Lower leg skin (tissue), 4 donors: ENCODE data around the gene ALX4. TPM values are rescaled to one million over a fixed set of nuclear protein-coding genes. Genes with fewer than 3 reads are reported as not detected.

ENCODE experiments used
- DNase-seq, 2 donors: peaks; one replicate each; pipeline ENCODE4 v3.0.0-alpha.2; 2019; ENCODE audit warnings: low spot score in 2 of 2
- H3K4me3 ChIP-seq: fragments of 200-600 bp; sonication (generic); 2 replicates; pipeline ENCODE4 v1.5.1; 2017; ENCODE audit warnings: mild to moderate bottlenecking, low read depth; ENCODE audit not compliant: poor library complexity, severe bottlenecking
- CTCF ChIP-seq, 3 donors: fragments of 450-650 bp; IDR thresholded peaks; one replicate each; pipeline ENCODE4 v1.5.1; 2016; ENCODE audit warnings: antibody characterized with exemption in 3 of 3, mild to moderate bottlenecking in 3 of 3, moderate library complexity in 2 of 3
- POLR2A ChIP-seq, 2 donors: fragments of 450-650 bp; IDR thresholded peaks; one replicate each; pipeline ENCODE4 v1.6.1; 2016 to 2017; ENCODE audit warnings: antibody characterized with exemption in 2 of 2, mild to moderate bottlenecking in 1 of 2, moderate library complexity in 1 of 2
- WGBS, 2 donors: methylation state at CpG; one replicate each; pipeline ENCODE4 v1.1.5; 2018; 5-methylcytosine and 5-hydroxymethylcytosine counted together
- intact Hi-C: fragments of 100-400 bp; cut with DNase I; formaldehyde crosslinking; loops from one replicate; pipeline ENCODE4 v1.15.0; 2023; ENCODE audit warnings: low total_unique reads
- total RNA-seq, 4 donors: library from RNA; depleted of rRNA; stranded (reverse); fragments of >200 nt; gene quantifications; one replicate each; pipeline ENCODE4 v1.1.0, GENCODE V29; 2016

ALX4 gene
- total RNA-seq, 4 donors from 2014 or later = 0.04 to 1.7 (median 0.96) TPM; not detected in 1

GRCh38 chr11:44290208-44290607, 19.7 kb downstream of the ALX4 start:
- no peak overlapping the region for H3K4me3 ChIP-seq
- no peak for DNase-seq
- intact Hi-C loops = no loop called here
- WGBS, 2 donors = 30 to 43% methylated on average over 4 of the region's 4 CpGs
- TF ChIP-seq POLR2A (IDR thresholded peaks at IDR 0.05) (no peak), CTCF (IDR thresholded peaks at IDR 0.05) (no peak)

DNA sequence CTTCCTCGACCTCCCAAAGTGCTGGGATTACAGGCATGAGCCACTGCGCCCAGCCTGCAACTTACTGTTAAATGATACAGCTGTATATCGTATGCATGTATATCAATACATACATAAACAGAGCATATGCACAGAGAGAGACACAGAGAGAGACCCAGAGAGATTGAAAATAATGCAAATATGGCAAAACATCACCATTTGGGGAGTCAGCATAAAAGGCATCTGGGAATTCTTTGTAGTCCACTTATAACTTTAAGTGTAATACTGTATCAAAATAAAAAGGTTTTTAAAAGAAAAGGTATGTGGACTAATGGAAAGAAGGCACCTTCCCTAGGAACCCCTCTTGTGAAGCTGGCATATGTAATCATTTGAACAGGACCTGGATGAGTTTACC, 21.8 kb downstream of the ALX4 start:
- no peak overlapping the region for H3K4me3 ChIP-seq
- DNase-seq = no peak
- 88 to 90% methylated on average over 3 of the region's 3 CpGs for WGBS, 2 donors
- intact Hi-C loops = loop anchor here (5.0 to 10.0 kb wide), 2 partner anchors 249 to 627 kb away; no protein-coding TSS in a partner anchor
- no peak for TF ChIP-seq POLR2A (IDR thresholded peaks at IDR 0.05)
- TF ChIP-seq CTCF (IDR thresholded peaks at IDR 0.05) = no peak

DNA sequence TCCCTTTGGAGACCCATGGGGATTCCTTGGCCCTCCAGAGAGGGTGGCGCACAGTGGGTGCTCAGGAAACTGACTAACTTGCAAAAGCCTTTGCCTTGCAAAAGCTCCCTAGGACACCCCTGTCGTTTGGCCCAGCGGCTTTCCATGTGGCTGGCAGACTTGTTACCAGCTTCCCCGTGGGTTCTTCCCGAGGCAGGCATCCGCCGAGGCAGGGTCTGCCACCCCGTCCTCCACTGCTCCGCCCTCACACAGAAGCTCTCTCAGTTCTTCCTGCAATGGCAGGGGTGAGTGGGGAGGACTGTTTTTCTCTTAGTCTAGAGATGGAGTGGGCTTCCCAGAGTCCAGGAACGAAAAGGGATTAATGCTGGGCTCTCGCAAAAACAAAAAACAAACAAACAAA, 23.0 kb downstream of the ALX4 start:
- TF ChIP-seq CTCF (IDR thresholded peaks at IDR 0.05) (no peak), POLR2A (IDR thresholded peaks at IDR 0.05) (no peak)

DNA sequence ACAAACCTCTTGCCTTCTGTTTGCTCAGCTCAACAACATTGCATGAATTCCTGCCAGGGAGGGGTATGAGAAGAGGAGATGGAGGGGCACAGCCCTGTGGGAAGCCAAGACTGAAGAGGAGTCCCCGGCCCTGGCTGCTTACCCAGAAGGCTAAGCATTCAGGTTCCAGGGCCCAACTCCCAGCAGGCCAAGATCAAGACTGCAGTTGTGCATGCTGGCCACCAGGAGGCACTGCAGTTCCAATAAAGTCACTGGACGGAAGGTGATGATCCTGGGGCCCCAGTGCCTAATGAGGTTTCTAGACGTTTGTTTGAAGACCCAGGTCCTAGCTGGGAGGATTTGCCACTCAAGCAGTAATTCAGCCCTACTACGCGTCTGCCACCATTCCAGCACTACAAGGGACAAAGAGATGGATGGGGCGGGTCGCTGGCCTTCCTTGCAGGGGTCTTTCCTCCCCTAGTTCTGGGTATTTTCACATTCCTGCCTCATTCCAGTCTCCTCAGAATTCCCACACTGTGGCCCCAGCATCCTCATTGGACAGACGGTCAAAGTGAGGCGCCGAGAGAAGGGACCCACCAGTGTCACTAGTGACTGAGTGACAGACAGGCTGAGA, 23.6 kb downstream of the ALX4 start:
- peak in 1 of 2 donors; percentile 29 for DNase-seq
- 60 to 64% methylated on average over 10 of the region's 10 CpGs for WGBS, 2 donors
- TF ChIP-seq CTCF (IDR thresholded peaks at IDR 0.05) (peak in 1 of 3 donors; percentile 86), POLR2A (IDR thresholded peaks at IDR 0.05) (no peak)
- intact Hi-C loops = loop anchor here (5.0 to 10.0 kb wide), 2 partner anchors 251 to 628 kb away; no protein-coding TSS in a partner anchor
- H3K4me3 ChIP-seq = no peak overlapping the region

More for the DNA sequence above, 23.0 kb downstream of the ALX4 start:
- 86 to 91% methylated on average over 11 of the region's 11 CpGs for WGBS, 2 donors
- DNase-seq = no peak
- intact Hi-C loops = loop anchor here (5.0 to 10.0 kb wide), 2 partner anchors 250 to 628 kb away; no protein-coding TSS in a partner anchor
- H3K4me3 ChIP-seq = no peak overlapping the region

GRCh38 chr11:44285756-44286155, 24.2 kb downstream of the ALX4 start:
- WGBS, 2 donors = 39 to 70% methylated on average over 2 of the region's 2 CpGs
- DNase-seq = no peak
- no peak for TF ChIP-seq POLR2A (IDR thresholded peaks at IDR 0.05)
- no peak for TF ChIP-seq CTCF (IDR thresholded peaks at IDR 0.05)
- intact Hi-C loops = loop anchor here (5.0 to 10.0 kb wide), 2 partner anchors 252 to 629 kb away; no protein-coding TSS in a partner anchor
- no peak overlapping the region for H3K4me3 ChIP-seq
